Tibial nerve (tissue), 3 donors: ENCODE results near the gene AGPAT2.
"Not testable (repeated sequence)": the region's sequence is repeated elsewhere in the genome, so short reads cannot be mapped to it uniquely, and the experiment has no call there.

Source experiments
- CTCF ChIP-seq, 5 experiments: fragments of 200-600 bp in 3 of 5; fragments of 450-650 bp in 2 of 5; sonication (generic) in 3 of 5; IDR thresholded peaks; one replicate each; pipeline ENCODE4 v1.5.1; 2016 to 2019; ENCODE audit warnings: antibody characterized with exemption in 5 of 5, mild to moderate bottlenecking in 3 of 5, moderate library complexity in 2 of 5
- POLR2A ChIP-seq, 2 donors: fragments of 450-650 bp; IDR thresholded peaks; one replicate each; pipeline ENCODE4 v1.6.1; 2017; ENCODE audit warnings: antibody characterized with exemption in 2 of 2, mild to moderate bottlenecking in 2 of 2, moderate library complexity in 2 of 2

- TF ChIP-seq CTCF, POLR2A (IDR thresholded peaks at IDR 0.05): not testable (repeated sequence)
Measured at GRCh38 chr9:136632072-136632471, 55.2 kb downstream of the AGPAT2 start.
